ENCODE measurements around the gene HIVEP3.

HIVEP3 gene

DNA sequence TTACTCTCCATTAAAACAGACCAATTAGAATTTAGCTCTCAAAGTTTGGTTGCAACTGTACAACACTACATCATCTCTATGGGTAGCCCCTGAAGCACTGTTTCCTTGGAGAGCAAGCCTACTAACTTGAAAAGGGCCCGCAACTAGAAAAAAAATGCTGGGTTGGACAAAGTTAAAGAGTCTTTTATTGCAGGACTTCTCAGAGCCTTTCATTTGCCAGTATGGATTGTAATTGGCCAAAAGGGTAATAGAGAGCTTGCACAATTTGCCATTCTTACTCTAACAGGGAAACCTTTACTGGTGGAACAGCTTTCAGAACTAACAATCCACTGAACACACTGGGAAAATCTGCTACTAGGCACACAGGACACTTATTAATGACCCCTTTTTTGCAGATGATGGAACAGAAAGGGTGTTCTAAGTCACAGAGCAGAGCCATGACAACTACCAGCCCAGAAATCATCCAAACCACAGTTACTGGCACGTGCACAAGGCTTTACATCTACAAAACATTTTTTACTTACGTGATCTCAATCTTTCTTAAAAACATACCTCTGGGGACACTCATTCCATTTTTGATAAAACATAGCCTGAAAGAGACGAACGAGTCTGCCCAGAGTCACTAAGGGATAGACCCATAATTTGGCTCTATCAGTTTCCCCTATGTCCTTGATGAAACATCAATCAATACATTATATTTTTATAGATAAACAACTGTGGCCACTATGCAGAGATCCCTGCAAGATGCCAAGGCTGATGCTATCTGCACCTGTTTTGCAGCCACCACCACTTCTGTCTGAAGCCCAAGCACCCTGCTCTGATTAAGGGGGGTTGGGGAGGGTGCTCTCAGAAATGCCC is 257.9 kb downstream of the HIVEP3 start:
- Mint-ChIP-seq H3K9me3 (no peaks in the 10 kb centered on the region), H3K4me3 (peak overlapping the region; percentile 92), H3K4me1 (peaks cover 74% of the 10 kb centered on the region), H3K36me3 (peaks cover 23% of the 10 kb centered on the region), H3K27ac (peak overlapping the region; percentile 89)
- ATAC-seq (no peak), DNase-seq (ENCODE audit: low spot score in 2 of 2) (no peak)

DNA sequence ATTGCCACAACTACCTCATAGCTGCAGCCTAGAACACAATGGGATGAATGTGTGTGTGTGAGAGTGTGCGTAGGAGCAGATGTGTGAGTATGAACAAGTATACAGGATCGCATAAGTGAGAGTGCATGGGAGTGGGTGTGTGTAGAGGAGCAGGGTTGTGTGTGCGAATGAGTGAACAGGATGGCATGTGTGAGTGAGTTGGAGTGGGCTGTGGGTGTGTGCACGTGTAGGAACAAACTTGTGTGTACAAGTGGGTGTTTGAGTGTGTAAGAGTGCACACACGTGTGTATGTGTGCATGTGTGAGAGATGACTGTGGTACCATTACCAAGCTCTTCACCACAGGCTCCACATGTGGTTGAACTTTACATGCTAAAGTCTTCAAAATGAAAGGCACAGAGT is 258.8 kb downstream of the HIVEP3 start:
- H3K4me3 Mint-ChIP-seq, result peak overlapping the region; percentile 92
- H3K9me3 Mint-ChIP-seq, result no peaks in the 10 kb centered on the region
- H3K27ac Mint-ChIP-seq, result no peak overlapping the region
- no peak for ATAC-seq
- peaks cover 23% of the 10 kb centered on the region for H3K36me3 Mint-ChIP-seq
- no peak for DNase-seq (ENCODE audit: low spot score in 2 of 2)
- H3K4me1 Mint-ChIP-seq, result peaks cover 83% of the 10 kb centered on the region

DNA sequence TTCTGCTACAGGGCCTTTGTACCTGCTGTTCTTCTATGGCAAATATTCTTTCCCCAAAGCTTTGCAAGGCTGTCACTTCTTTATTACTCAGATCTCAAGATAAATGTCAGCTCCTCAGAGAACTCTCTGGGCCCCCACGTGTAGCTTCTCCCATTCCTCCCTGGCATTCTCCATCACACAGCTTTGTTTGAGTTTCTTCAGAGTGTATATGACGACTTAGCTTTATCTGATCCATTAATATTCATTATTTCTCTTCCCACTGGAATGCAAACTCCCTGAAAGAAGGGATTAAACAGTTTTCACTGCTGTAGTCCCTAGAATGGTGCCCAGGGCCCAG is 259.6 kb downstream of the HIVEP3 start:
- H3K27ac Mint-ChIP-seq, result no peak overlapping the region
- peak overlapping the region; percentile 92 for H3K4me3 Mint-ChIP-seq
- no peaks in the 10 kb centered on the region for H3K9me3 Mint-ChIP-seq
- ATAC-seq (no peak), DNase-seq (ENCODE audit: low spot score in 2 of 2) (no peak)
- H3K4me1 Mint-ChIP-seq, result peaks cover 83% of the 10 kb centered on the region
- peaks cover 23% of the 10 kb centered on the region for H3K36me3 Mint-ChIP-seq

DNA sequence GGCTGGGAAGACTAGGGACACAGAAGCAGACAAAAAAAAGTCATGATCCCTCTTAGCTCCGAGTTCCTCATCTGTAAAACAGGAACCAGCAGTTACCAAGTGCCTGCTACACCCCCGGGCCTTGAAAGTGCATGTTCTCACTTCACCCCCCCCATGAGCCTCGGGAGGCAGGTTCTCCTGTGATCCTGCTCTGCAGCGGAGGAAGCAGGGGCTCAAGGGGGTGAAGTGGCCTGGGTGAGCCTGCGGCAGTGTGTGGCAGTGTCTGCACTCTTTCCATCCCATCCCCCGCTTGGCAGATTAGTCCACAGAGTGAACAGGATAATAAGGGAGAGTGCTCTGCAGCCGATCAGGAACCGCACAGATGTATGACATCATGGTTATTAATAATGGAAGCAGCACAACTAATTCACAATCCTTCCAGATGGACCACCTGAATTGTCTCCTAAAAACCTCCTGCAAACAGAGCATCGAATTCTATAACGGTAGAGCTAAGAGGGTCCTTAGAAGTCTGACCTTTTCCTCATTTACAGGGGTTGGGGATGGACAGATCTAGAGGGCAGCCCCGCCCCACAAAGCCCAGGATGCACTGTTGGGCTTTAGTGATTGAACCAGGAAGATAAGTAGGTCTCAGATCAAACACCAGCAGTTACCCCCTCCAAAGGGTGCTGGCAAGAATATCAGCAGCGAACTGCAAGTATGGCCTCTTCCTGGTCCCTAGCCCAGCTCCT is 260.1 kb downstream of the HIVEP3 start:
- peaks cover 23% of the 10 kb centered on the region for H3K36me3 Mint-ChIP-seq
- DNase-seq (ENCODE audit: low spot score in 2 of 2), result no peak
- H3K27ac Mint-ChIP-seq, result no peak overlapping the region
- no peak for ATAC-seq
- H3K4me3 Mint-ChIP-seq, result peak overlapping the region; percentile 92
- H3K4me1 Mint-ChIP-seq, result peaks cover 79% of the 10 kb centered on the region
- no peaks in the 10 kb centered on the region for H3K9me3 Mint-ChIP-seq

DNA sequence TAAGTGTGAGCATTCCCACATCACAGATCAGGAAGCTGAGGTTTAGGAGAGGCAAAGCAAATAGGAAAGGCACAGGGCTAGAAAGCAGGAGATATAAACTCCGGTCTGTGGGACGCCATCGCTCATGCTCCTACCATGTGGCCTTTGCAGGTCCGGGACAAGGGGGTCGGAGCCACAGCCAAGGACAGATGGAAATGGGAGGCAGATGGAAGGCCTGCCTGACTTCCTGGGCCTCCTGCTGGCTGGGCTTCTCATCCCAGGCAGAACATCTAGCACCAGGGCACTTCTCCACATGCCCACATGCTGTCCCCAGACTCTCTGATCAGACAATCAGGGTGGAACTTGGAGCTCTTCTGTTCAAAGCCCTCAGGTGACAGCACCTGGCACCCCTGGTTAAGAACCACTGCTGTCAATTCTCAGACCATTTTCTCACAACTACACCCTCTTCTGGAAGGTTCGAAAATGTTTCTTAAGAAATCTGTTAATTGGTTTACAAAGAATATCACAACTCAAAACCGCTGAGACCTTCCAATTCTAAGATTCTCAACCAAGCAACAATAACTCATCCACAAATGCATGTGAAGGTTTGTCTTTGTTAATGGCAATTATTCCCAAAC is 260.9 kb downstream of the HIVEP3 start:
- no peak for DNase-seq (ENCODE audit: low spot score in 2 of 2)
- H3K36me3 Mint-ChIP-seq, result peaks cover 23% of the 10 kb centered on the region
- H3K27ac Mint-ChIP-seq, result peak overlapping the region; percentile 18
- H3K4me1 Mint-ChIP-seq, result peaks cover 79% of the 10 kb centered on the region
- no peak for ATAC-seq
- H3K4me3 Mint-ChIP-seq, result peak overlapping the region; percentile 26
- no peaks in the 10 kb centered on the region for H3K9me3 Mint-ChIP-seq

DNA sequence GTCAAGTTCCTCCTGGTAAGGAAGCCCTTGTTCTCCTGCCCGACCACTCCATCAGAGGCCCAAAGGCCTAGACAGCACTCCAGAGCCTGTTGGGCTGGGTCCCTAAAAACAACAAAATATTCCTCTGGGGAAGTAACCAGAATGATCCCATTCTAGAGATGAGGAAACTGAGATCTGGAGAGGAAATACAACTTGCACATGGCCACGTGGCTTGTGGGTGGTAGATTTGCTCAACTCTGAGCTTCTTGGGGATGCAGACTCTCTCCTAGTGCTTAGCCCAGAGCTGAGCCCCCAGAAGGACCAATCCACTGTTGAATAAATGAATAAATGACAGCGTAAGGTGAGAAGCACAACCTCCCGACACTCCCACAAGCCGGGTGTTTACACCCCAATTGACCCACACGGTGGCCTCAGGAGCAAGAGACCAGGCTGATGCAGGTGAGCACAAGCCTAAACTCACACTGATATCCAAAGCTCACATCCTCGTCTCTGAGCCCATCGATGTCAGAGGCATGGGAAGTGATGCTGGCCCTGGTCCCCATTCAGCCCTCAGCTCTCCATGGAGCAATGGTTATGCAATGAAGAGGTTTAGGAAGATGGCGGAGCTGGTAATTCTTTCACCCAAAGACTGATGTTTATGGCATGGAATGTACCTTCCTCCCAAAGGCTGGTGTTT is 261.8 kb downstream of the HIVEP3 start:
- Mint-ChIP-seq H3K9me3 (no peaks in the 10 kb centered on the region), H3K36me3 (peaks cover 29% of the 10 kb centered on the region), H3K4me3 (peak overlapping the region; percentile 26)

DNA sequence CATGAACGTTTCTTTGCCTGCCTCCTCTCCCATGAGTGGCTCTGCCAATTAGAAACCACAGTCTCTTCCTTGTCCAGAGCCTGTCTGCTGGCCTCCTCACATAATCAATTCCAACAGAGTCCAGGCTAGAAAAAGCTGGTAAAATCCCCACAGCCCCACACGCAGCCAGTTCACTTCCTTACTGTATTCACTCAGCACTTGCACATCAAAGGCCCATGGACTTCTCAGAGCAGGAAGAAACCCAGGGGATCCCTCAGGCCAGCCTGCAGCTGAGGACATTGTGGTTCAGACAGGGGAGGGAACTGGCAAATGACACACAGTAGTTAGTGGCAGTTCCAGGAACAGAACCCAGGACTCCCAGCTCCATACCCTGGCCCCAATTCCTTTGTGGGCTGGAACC is 262.7 kb downstream of the HIVEP3 start:
- H3K36me3 Mint-ChIP-seq, result peaks cover 24% of the 10 kb centered on the region
- peak overlapping the region; percentile 26 for H3K4me3 Mint-ChIP-seq
- H3K9me3 Mint-ChIP-seq, result no peaks in the 10 kb centered on the region

More for the DNA sequence above, 261.8 kb downstream of the HIVEP3 start:
- Mint-ChIP-seq H3K4me1 (peaks cover 85% of the 10 kb centered on the region), H3K27ac (peak overlapping the region; percentile 18)
- ATAC-seq (no peak), DNase-seq (ENCODE audit: low spot score in 2 of 2) (no peak)

DNA sequence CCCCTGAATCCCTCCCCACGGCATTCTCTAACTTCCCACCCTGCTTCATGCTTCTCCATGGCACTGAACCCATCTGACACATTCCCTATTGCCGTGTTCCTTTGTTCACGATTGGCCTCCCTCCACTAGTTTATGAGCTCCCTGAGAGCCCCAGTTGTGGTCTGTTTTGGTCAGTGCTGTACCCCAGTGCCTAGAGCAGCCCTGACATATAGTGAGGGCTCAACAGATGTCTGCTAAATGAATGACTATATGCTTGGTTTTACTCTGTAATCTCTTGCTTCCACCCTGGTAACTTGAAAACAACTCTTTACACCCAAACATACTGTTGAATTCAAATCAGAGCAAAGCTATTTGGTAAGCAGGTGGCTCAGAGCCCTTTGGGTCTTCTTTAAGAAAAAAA is 263.1 kb downstream of the HIVEP3 start:
- Mint-ChIP-seq H3K4me3 (peak overlapping the region; percentile 26), H3K4me1 (peaks cover 80% of the 10 kb centered on the region), H3K27ac (peak overlapping the region; percentile 13), H3K36me3 (peaks cover 24% of the 10 kb centered on the region), H3K9me3 (no peaks in the 10 kb centered on the region)
- ATAC-seq (no peak), DNase-seq (ENCODE audit: low spot score in 2 of 2) (no peak)

More for the DNA sequence above, 262.7 kb downstream of the HIVEP3 start:
- ATAC-seq (peak; percentile 54), DNase-seq (ENCODE audit: low spot score in 2 of 2) (no peak)
- Mint-ChIP-seq H3K4me1 (peaks cover 80% of the 10 kb centered on the region), H3K27ac (peak overlapping the region; percentile 13)

DNA sequence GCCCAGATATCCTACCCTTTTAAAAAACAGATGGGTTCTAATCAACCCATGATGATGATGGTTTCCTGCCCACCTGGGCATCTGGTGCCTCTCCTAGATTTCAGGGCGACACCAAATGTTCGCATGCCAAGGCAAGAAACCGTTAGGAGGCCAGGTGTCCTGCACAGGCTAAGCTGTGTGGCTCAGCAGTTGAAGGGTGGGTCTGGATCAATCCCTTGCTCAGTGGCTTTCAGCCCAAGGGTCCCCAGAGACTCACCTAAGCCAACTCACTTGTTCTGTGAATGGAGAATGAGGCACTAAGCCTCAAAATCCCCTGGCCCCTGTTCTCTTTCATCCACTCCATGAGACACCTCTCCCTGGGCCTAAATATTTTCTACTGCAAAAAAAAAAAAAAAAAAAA is 265.1 kb downstream of the HIVEP3 start:
- DNase-seq (ENCODE audit: low spot score in 2 of 2) (no peak), ATAC-seq (no peak)
- Mint-ChIP-seq H3K4me1 (peaks cover 76% of the 10 kb centered on the region), H3K36me3 (peaks cover 9% of the 10 kb centered on the region), H3K4me3 (no peak overlapping the region), H3K9me3 (no peaks in the 10 kb centered on the region), H3K27ac (no peak overlapping the region)

DNA sequence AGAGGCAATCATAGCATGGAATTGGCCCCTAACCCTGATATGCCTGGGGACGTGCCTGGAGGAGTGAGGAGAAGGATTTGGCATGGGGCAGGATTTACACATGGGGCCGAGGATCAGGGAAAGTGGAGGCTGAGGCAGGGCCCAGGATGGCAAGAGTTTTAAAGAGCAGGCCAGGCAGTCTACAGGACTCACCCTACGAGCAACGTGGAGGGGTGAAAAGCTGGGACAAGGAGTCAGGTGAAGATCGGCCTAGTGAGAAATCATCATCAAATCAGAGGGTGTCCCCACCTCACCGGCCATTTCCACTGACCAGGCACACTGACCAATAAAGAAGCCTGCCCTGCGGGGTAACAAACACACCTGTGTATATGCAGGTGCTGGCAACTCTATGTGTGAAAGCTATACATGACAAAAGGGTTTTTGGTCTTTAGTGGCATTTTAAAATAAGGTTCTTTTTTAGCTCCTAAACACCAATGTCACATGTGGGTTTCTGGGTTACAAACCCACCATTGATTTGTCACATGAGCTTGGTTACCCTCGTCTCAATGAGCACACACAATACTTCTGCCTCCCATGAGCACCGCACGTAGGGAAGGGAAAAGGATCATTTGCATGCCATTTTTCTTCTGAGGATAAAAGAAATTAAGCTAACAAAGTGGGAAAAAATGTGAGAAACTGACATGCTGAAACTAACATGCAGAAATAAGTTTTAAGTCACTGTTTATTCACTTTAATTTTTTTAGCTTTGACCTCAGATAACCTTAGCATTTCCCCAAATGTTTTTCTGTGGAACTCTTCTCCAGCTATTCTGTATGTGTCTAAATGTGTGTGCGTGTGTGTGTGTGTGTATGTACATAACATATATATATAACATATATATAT is 266.1 kb downstream of the HIVEP3 start:
- Mint-ChIP-seq H3K4me1 (peaks cover 76% of the 10 kb centered on the region), H3K36me3 (peaks cover 7% of the 10 kb centered on the region), H3K27ac (no peak overlapping the region), H3K4me3 (no peak overlapping the region), H3K9me3 (no peaks in the 10 kb centered on the region)
- DNase-seq (ENCODE audit: low spot score in 2 of 2) (no peak), ATAC-seq (no peak)

DNA sequence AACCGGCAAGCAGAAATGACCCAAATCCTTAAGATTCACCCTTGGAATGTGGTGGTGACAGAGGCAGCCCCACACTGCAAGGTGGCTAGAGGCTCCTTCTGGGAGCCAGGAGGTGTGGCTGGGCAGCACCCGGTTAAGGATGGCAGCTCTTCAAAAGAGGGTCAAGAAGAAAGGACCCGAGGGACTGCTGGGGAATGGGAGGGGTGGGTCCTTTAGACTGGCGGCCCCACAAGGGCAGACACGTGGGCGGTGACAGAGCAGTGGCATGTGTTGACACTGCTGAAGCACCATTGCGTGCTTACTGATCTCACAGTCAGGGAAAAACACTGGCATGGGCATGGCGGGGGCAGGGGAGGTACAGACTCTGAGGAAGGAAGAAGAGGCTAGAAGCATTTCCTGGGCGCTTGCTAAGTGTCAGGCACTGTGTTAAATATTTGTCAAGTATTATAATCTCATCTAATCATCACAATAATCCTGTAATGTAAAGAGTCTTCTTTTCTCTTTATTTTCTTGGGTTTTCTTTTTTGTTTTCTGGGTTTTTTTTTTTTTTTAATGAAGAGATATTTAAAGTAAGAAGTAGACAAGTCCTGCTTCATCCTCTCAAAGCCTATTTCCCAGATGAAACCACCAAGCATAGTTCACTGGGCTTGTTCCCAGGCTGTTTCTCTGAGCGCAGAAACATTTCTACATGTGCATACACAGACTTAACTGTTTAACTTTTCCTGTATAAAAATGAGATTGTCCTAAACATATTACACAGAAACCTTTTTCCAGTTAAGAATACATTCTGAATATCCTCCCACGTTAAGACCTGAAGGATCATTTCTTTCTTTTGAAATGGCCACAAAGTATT is 268.5 kb downstream of the HIVEP3 start:
- DNase-seq (ENCODE audit: low spot score in 2 of 2), result no peak
- H3K4me1 Mint-ChIP-seq, result peaks cover 68% of the 10 kb centered on the region
- H3K4me3 Mint-ChIP-seq, result peak overlapping the region; percentile 36
- ATAC-seq, result peak; percentile 84
- H3K9me3 Mint-ChIP-seq, result no peaks in the 10 kb centered on the region
- peak overlapping the region; percentile 80 for H3K27ac Mint-ChIP-seq
- peaks cover 7% of the 10 kb centered on the region for H3K36me3 Mint-ChIP-seq

DNA sequence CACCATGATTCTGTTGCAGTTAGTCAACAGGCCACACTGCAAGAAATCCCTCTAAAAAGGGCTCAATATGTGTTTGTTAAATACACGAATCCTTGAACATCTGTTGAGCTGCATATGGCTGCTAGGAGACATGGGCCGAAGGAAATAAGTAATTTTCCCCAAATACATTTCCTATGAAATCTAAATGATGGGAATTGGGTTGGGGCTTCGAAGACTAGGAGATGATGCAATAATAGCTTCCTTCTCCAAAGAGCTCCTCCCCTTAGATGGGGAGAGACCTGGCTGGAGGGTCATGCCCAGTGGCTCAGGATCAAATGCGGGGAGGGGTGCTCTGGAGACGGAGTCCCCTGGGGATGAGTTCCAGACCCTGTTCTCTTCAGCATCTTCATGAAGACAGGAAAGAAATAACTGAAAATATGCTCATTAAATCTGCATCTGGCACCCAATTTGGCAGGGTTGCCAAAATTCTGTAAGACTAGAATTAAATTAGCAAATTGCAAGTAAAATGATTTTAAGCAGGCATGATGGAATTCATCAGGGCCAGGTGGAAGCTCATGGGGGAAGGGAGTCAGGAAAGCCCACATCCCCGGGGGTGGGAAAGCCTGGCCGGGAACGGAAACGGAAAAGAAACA is 269.2 kb downstream of the HIVEP3 start:
- Mint-ChIP-seq H3K27ac (peak overlapping the region; percentile 80), H3K36me3 (peaks cover 7% of the 10 kb centered on the region), H3K4me3 (peak overlapping the region; percentile 36), H3K9me3 (no peaks in the 10 kb centered on the region), H3K4me1 (peaks cover 61% of the 10 kb centered on the region)
- ATAC-seq (no peak), DNase-seq (ENCODE audit: low spot score in 2 of 2) (no peak)

DNA sequence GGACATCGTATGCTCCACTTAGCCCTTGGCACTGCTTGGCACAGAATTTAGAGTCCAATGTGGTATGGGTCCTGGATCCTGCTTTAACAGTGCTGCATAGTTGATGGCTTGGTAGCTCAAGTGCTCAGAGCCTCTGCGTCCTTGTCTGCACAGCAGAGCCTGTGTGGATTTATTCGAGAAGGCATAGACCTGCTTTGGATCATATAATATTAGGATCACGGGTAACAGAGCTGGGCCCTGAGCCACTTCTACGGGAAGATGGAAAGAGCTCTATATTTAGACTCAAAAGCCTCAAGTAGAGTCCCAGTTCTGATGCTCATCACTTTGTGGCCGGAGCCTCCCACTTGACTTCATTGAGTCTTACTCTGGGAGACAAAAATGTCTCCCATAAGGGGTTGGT is 269.9 kb downstream of the HIVEP3 start:
- DNase-seq (ENCODE audit: low spot score in 2 of 2), result no peak
- Mint-ChIP-seq H3K4me3 (no peak overlapping the region), H3K27ac (no peak overlapping the region), H3K4me1 (peaks cover 60% of the 10 kb centered on the region), H3K36me3 (peaks cover 7% of the 10 kb centered on the region), H3K9me3 (no peaks in the 10 kb centered on the region)
- no peak for ATAC-seq
